ENCODE results near the gene KRTAP13-4.
A peak's percentile ranks its signal among the peaks of the same experiment; 100 is the strongest.

The KRTAP13-4 gene

GRCh38 chr21:30448514-30448913 lies 18.5 kb downstream of the KRTAP13-4 start:
- H3K4me3 ChIP-seq (ENCODE audit: low read length) = no peak overlapping the region
- no peak for TF ChIP-seq CTCF (conservative IDR thresholded peaks at IDR 0.05; ENCODE audit: low read depth, low read length)
- DNase-seq (ENCODE audit: low read depth) = no peak

DNA sequence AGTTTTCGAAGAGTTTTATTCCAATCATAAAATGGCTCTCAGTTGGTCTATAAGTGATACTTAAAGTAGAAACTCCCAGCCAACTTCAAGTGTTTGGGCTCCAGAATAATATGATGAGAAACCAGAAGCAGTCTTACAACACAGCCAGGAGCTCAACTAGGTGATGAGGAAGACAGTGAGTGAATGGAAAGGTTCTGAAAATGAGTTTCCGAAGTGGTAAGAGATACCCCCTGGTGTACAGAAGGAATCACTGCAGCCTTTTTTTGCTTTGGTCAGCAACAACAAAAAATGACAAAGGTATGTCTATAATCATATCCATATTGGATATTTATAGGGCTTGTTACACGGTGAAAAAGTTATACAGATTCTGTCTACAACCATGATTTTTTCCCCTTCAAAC lies 33.7 kb downstream of the KRTAP13-4 start:
- no peak for DNase-seq (ENCODE audit: low read depth)
- peak; percentile 38 for TF ChIP-seq CTCF (conservative IDR thresholded peaks at IDR 0.05; ENCODE audit: low read depth, low read length)
- H3K4me3 ChIP-seq (ENCODE audit: low read length) = no peak overlapping the region

GRCh38 chr21:30468900-30469714 lies 39.1 kb downstream of the KRTAP13-4 start:
- no peak overlapping the region for H3K4me3 ChIP-seq (ENCODE audit: low read length)
- no peak for TF ChIP-seq CTCF (conservative IDR thresholded peaks at IDR 0.05; ENCODE audit: low read depth, low read length)
- no peak for DNase-seq (ENCODE audit: low read depth)

DNA sequence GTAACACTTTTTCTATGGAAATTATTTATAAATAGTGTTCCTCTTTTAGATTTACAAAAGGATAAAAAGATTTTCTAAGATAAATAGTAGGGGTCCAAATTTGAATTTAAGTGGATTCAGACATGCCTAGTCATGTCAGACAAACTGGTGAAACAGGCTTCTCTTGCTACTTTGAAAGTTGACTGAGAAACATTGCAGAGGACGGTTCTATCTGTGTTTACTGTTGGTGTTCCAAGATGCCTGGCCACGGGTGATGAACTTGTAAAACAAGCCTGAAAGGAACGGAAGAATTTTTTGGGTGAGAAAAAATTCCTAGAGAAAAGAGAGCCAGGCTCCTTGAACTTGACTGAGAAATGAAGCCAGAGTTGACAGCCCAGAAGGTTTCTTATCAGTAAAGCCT lies 48.0 kb downstream of the KRTAP13-4 start:
- no peak for DNase-seq (ENCODE audit: low read depth)
- no peak for TF ChIP-seq CTCF (conservative IDR thresholded peaks at IDR 0.05; ENCODE audit: low read depth, low read length)
- no peak overlapping the region for H3K4me3 ChIP-seq (ENCODE audit: low read length)

DNA sequence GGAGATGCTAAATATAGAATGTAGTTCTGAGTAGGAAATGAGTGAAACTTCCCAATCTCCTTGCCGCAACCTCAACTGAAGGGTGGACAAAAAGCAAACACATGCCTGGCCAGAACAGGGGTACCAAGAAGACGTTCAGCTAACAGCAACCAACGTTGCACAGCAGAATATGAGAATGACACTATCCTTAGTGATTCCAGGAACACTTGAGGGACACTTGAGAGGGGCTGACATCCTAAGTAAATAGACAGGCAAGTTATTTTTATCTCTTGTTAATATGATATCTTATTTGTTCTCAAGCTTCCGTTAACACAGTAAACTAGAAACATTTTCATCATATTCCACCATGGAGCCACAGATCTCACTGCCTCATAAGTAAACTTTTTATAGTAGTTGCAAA lies 49.2 kb downstream of the KRTAP13-4 start:
- no peak for TF ChIP-seq CTCF (conservative IDR thresholded peaks at IDR 0.05; ENCODE audit: low read depth, low read length)
- no peak overlapping the region for H3K4me3 ChIP-seq (ENCODE audit: low read length)
- no peak for DNase-seq (ENCODE audit: low read depth)

DNA sequence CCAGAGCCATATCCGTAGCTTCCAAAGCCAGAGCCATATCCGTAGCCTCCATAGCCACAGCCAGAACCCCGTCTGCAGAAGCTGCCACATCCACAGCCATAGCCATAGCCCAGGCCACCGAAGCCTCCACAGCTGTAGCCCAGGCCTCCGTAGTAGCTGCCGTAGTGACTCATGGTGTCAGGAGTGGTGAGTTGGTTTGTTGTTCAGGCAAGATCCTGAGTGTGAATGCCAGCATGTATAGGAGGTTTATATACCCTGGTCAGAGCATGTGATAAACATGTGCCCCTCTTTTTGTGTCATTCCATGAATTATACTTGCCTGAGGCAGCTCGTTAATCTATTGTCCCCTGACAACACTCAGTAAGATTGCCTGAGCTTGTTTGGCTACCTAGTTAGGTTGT lies 50.1 kb downstream of the KRTAP13-4 start, which contains the start of gene KRTAP19-1:
Gene KRTAP19-1 (minus strand): TSS at position 223 of the 400 bp plus-strand sequence. CDS start 50 bp downstream, at position 173.
- no peak for TF ChIP-seq CTCF (conservative IDR thresholded peaks at IDR 0.05; ENCODE audit: low read depth, low read length)
- H3K4me3 ChIP-seq (ENCODE audit: low read length) = no peak within 1 kb of the TSS
- no peak for DNase-seq (ENCODE audit: low read depth)

Data from retinal pigment epithelial cell (primary cell).